Esophagus mucosa (tissue), 1 donor: Measurements from ENCODE around the gene RBM8A. TPM values are rescaled to one million over a fixed set of nuclear protein-coding genes. Genes with fewer than 3 reads are reported as not detected.
A peak's percentile ranks its signal among the peaks of the same experiment; 100 is the strongest.

Experiments
- ATAC-seq: fragments of 200-7000 bp; cut with Tn5 transposase; one replicate; pipeline ENCODE4 v1.9.1; 2020
- total RNA-seq: library from RNA; stranded (reverse); gene quantifications from one replicate; pipeline ENCODE4 v1.2.4, GENCODE V29; 2023
- donor health status: DM: yes; HTN: yes; CAD: no.

The RBM8A gene
- total RNA-seq, 1 donor from 2014 or later = 152 TPM

DNA sequence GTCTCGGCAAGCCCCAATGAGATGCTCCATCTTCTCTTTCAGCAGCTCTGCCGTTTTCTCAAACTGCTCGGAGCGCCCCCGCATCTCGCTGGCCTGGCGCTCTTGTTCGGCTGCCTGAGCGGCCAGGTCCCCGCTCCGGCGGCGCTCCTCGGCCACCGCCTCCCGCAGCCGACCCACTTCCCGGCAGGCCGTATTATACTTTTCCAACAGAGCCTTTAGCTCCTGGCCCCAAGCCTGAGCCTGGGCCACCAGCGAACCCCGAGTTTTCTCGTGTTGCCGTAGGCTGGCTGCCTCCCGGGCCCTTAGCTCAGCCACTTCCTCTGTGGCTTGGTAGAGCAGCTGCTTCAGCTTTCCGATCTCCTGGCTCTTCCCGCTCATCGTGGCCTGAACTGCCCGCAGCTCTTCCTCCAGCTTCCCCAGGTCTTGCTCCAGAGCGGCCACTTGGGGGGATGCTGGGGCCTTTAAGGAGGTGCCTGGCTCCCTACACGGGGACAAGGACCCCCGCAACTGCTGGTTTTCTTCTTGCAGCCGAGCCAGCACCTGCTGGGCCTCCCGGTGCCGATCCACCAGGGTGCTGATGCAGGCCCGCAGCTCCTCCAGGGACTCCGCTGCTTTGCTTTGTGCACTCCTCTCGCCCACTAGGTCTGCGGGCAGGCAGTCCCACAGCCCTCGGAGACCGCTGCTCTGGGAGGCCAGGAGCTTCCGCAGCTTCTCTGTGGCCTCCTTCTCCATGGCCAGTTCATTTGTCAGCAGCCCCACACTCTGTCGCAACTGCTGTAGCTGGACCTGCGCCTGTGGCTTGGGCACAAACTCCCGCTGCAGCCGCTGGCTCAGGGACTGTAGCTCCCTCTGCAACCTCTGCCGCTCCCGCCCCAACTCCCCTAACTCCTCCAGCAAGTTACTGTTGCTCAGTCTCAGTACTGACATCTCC, 55.0 kb downstream of the RBM8A start:
- peak; percentile 48 for ATAC-seq

Other genes with a start within 250 kb of the RBM8A start
- not detected for gene PDZK1, start 220.1 kb downstream of the RBM8A start, total RNA-seq
- gene CD160, start 208.0 kb downstream of the RBM8A start, total RNA-seq = not detected
- gene RNF115, start 103.4 kb downstream of the RBM8A start, total RNA-seq = 6.7 TPM
- 18.2 TPM for gene POLR3C, start 103.3 kb downstream of the RBM8A start, total RNA-seq
- 1.7 TPM for gene NUDT17, start 81.9 kb downstream of the RBM8A start, total RNA-seq
- gene PIAS3, start 68.4 kb downstream of the RBM8A start, total RNA-seq = 39.5 TPM
- gene ANKRD35, start 41.6 kb downstream of the RBM8A start, total RNA-seq = 13.7 TPM
- 0.76 TPM for gene ITGA10, start 17.4 kb downstream of the RBM8A start, total RNA-seq
- 31.6 TPM for gene PEX11B, start 8.8 kb downstream of the RBM8A start, total RNA-seq
- 4.3 TPM for gene LIX1L, start 30.5 kb upstream of the RBM8A start, total RNA-seq
- gene ANKRD34A, start 37.1 kb upstream of the RBM8A start, total RNA-seq = 0.12 TPM
- gene POLR3GL, start 37.2 kb upstream of the RBM8A start, total RNA-seq = 6.1 TPM
- gene TXNIP, start 69.1 kb upstream of the RBM8A start, total RNA-seq = 77.7 TPM
- gene HJV, start 94.3 kb upstream of the RBM8A start, total RNA-seq = not detected
- 3.6 TPM for gene NBPF10, start 217.3 kb upstream of the RBM8A start, total RNA-seq